Measurements from ENCODE around the gene SLC9C2. TPM values are rescaled to one million over a fixed set of nuclear protein-coding genes. Genes with fewer than 3 reads are reported as not detected.

The SLC9C2 gene
- total RNA-seq, 1 experiment from 2014 or later = not detected

GRCh38 chr1:173554541-173555250, 48.2 kb downstream of the SLC9C2 start:
- in situ Hi-C loops (cut with HindIII; ENCODE audit: low pct_unique_long_range_greater_than_20kb, low sequenced_read_pairs) = no loop called here
- CTCF ChIA-PET = no interaction called here

GRCh38 chr1:173554089-173554488, 48.8 kb downstream of the SLC9C2 start:
- Histone ChIP-seq H3K9me3 (ENCODE audit: control insufficient read depth, insufficient read depth, low read depth, low read length) (no peaks in the 10 kb centered on the region), H3K27me3 (ENCODE audit: control insufficient read depth, insufficient read depth, low read length) (no peaks in the 10 kb centered on the region; the same call in 1 of the 2 replicates), H3K4me1 (ENCODE audit: control insufficient read depth, insufficient read depth, low read length) (no peaks in the 10 kb centered on the region), H3K4me3 (ENCODE audit: low read depth in 2 of 2, low read length in 2 of 2) (no peak overlapping the region), H3K36me3 (ENCODE audit: control insufficient read depth, insufficient read depth, low read length) (no peaks in the 10 kb centered on the region; the same call in 1 of the 2 replicates), H3K27ac (ENCODE audit: low read length) (no peak overlapping the region)
- intact Hi-C loops (cut with micrococcal nuclease; ENCODE audit: unreplicated experiment) = no loop called here
- ChIA-PET POLR2A (no interaction called here), CTCF (no interaction called here)
- TF ChIP-seq REST (IDR thresholded peaks at IDR 0.05; ENCODE audit: insufficient read depth in 1 of 2, low read depth in 2 of 2, low read length in 1 of 2) = no peak
- TF ChIP-seq CTCF (IDR thresholded peaks at IDR 0.05) = no peak
- no peak for TF ChIP-seq POLR2AphosphoS5 (IDR thresholded peaks at IDR 0.05; ENCODE audit: low read depth, low read length)
- TF ChIP-seq SIN3A (IDR thresholded peaks at IDR 0.05; ENCODE audit: borderline replicate concordance, insufficient read depth, low read depth, low read length) = no peak
- no peak for TF ChIP-seq TCF7L2 (IDR thresholded peaks at IDR 0.05; ENCODE audit: low read depth, low read length)
- DNase-seq (ENCODE audit: low read depth, low spot score) (no peak), ATAC-seq (no peak)
- no TSS peak for BruUV-seq (replicated peaks)
- in situ Hi-C loops (cut with HindIII; ENCODE audit: low pct_unique_long_range_greater_than_20kb, low sequenced_read_pairs) = no loop called here

More at GRCh38 chr1:173554541-173555250, 48.2 kb downstream of the SLC9C2 start:
- Histone ChIP-seq H3K36me3 (ENCODE audit: control insufficient read depth, insufficient read depth, low read length) (no peaks in the 10 kb centered on the region), H3K27ac (ENCODE audit: low read length) (no peak overlapping the region), H3K4me1 (ENCODE audit: control insufficient read depth, insufficient read depth, low read length) (no peaks in the 10 kb centered on the region), H3K27me3 (ENCODE audit: control insufficient read depth, insufficient read depth, low read length) (no peaks in the 10 kb centered on the region), H3K4me3 (ENCODE audit: low read depth in 2 of 2, low read length in 2 of 2) (no peak overlapping the region), H3K9me3 (ENCODE audit: control insufficient read depth, insufficient read depth, low read depth, low read length) (no peaks in the 10 kb centered on the region)
- no peak for TF ChIP-seq POLR2AphosphoS5 (IDR thresholded peaks at IDR 0.05; ENCODE audit: low read depth, low read length)
- no peak for TF ChIP-seq TCF7L2 (IDR thresholded peaks at IDR 0.05; ENCODE audit: low read depth, low read length)
- TF ChIP-seq SIN3A (IDR thresholded peaks at IDR 0.05; ENCODE audit: borderline replicate concordance, insufficient read depth, low read depth, low read length) = no peak
- no peak for TF ChIP-seq REST (IDR thresholded peaks at IDR 0.05; ENCODE audit: insufficient read depth in 1 of 2, low read depth in 2 of 2, low read length in 1 of 2)
- no peak for TF ChIP-seq CTCF (IDR thresholded peaks at IDR 0.05)
- no peak for DNase-seq (ENCODE audit: low read depth, low spot score)
- no peak for ATAC-seq
- intact Hi-C loops (cut with micrococcal nuclease; ENCODE audit: unreplicated experiment) = no loop called here
- no TSS peak for BruUV-seq (replicated peaks)
- POLR2A ChIA-PET = no interaction called here

All from Panc1 (cell line).